Panc1 (cell line): ENCODE results near the gene MBNL2. TPM values are rescaled to one million over a fixed set of nuclear protein-coding genes. Genes with fewer than 3 reads are reported as not detected.

ENCODE experiments used
- ATAC-seq: fragments of 200-7000 bp; cut with Tn5 transposase; 2 replicates; pipeline ENCODE4 v1.9.1; 2020; ENCODE audit warnings: mild to moderate bottlenecking, moderate library complexity
- BruUV-seq: library from RNA; stranded (reverse); fragments of 400-500 nt; replicated peaks from 2 replicates; lab custom pipeline; 2021; lab: Mats Ljungman, UMichigan
- CTCF ChIA-PET: fragments of 300-600 bp; sonication (Branson Sonifier 250); formaldehyde crosslinking; loops from one replicate; lab custom pipeline; 2022; ENCODE audit warnings: antibody characterized with exemption; lab: Charles Lee
- POLR2A ChIA-PET: fragments of 300-600 bp; sonication (Branson Sonifier 250); formaldehyde crosslinking; loops from one replicate; lab custom pipeline; 2022; ENCODE audit warnings: antibody characterized with exemption; lab: Charles Lee
- DNase-seq: peaks from one replicate; pipeline ENCODE4 v3.0.0-alpha.2; 2010; ENCODE audit warnings: low read depth, low spot score
- H3K27ac ChIP-seq: 2 replicates; pipeline ENCODE4 v1.5.1; 2011; ENCODE audit warnings: mild to moderate bottlenecking, low read length, inconsistent platforms
- H3K27me3 ChIP-seq: fragments of 200-500 bp; sonication (Bioruptor generic); 2 replicates; pipeline ENCODE4 v1.6.0; 2014; ENCODE audit warnings: low read length, inconsistent platforms; ENCODE audit not compliant: control insufficient read depth, insufficient read depth
- H3K36me3 ChIP-seq: fragments of 200-500 bp; sonication (Bioruptor generic); 2 replicates; pipeline ENCODE4 v1.5.1; 2014; ENCODE audit warnings: inconsistent platforms, mild to moderate bottlenecking, low read length, moderate library complexity; ENCODE audit not compliant: control insufficient read depth, insufficient read depth
- H3K4me1 ChIP-seq: 2 replicates; pipeline ENCODE4 v1.5.1; 2011; ENCODE audit warnings: inconsistent platforms, mild to moderate bottlenecking, low read length, moderate library complexity; ENCODE audit not compliant: control insufficient read depth, insufficient read depth
- H3K4me3 ChIP-seq, 2 experiments: 2 replicates each; pipeline ENCODE4 v1.5.1; 2011 to 2012; ENCODE audit warnings: low read depth in 2 of 2, low read length in 2 of 2, mild to moderate bottlenecking in 2 of 2, inconsistent platforms in 1 of 2, moderate library complexity in 1 of 2
- H3K9me3 ChIP-seq: fragments of 200-500 bp; sonication (Bioruptor generic); 2 replicates; pipeline ENCODE4 v1.5.1; 2014; ENCODE audit warnings: low read depth, mild to moderate bottlenecking, inconsistent platforms, low read length, moderate library complexity; ENCODE audit not compliant: control insufficient read depth, insufficient read depth
- POLR2AphosphoS5 ChIP-seq: IDR thresholded peaks from 2 replicates; pipeline ENCODE4 v1.6.1; 2012; ENCODE audit warnings: mild to moderate bottlenecking, low read depth, low read length, moderate library complexity
- REST ChIP-seq, 2 experiments: IDR thresholded peaks; 2 replicates each; pipeline ENCODE4 v1.6.1; 2011 to 2012; ENCODE audit warnings: low read depth in 2 of 2, control low read depth in 1 of 2, low read length in 1 of 2, mild to moderate bottlenecking in 1 of 2, moderate library complexity in 1 of 2; ENCODE audit not compliant: insufficient read depth in 1 of 2
- SIN3A ChIP-seq: IDR thresholded peaks from 2 replicates; pipeline ENCODE4 v1.6.1; 2012; ENCODE audit warnings: low read depth, mild to moderate bottlenecking, low read length, moderate library complexity, borderline replicate concordance; ENCODE audit not compliant: insufficient read depth
- TCF7L2 ChIP-seq: IDR thresholded peaks from 2 replicates; pipeline ENCODE4 v1.6.1; 2011; ENCODE audit warnings: mild to moderate bottlenecking, low read depth, low read length, inconsistent platforms
- in situ Hi-C: cut with HindIII; loops from 2 replicates; pipeline ENCODE4 v1.10.0; 2016; ENCODE audit warnings: low sequenced_read_pairs, low pct_unique_long_range_greater_than_20kb
- intact Hi-C: fragments of 100-400 bp; cut with micrococcal nuclease; formaldehyde crosslinking; loops from one replicate; pipeline ENCODE4 v1.10.0; 2022; ENCODE audit not compliant: unreplicated experiment
- total RNA-seq: library from RNA; stranded (reverse); gene quantifications from one replicate; pipeline ENCODE4 v1.2.1, GENCODE V29; 2021; ENCODE audit not compliant: unreplicated experiment
- TF ChIP-seq, protein P1 (sequence below): fragments of 450-650 bp; IDR thresholded peaks from 2 replicates; pipeline ENCODE4 v1.5.1; 2017; ENCODE audit warnings: mild to moderate bottlenecking

The MBNL2 gene
- total RNA-seq, 1 experiment from 2014 or later, result 103 TPM

DNA sequence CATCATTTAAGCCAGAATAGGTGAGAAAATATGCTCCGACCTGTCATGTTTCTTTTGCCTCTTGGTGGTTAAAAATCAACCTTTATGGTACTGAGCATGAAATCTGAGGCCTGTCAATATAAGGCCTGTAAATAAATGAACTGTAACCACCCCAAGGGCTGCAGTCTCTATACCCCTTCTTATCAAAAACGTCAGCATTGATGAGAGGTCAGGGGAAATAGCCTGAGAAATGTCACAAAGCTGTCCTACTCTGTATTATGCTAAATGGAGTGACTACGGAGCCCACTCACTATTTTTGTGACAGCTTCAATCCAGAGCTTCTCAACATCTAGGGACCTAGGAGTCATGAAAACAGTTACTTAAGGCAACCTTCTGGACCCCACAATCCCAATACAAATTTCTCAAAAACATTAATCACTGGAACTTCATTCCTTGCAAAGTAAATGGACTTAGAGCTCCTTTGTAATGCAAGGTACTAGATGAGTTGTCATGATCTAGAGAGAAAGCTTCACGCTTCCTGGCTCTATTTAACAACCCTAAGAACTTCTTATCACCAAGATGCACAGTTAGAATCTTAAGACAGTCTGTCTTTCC, 209.1 kb downstream of the MBNL2 start:
- no peak for DNase-seq
- peaks cover 18% of the 10 kb centered on the region; the same call in 1 of the 2 replicates for H3K4me1 ChIP-seq
- in situ Hi-C loops, result no loop called here
- H3K4me3 ChIP-seq, result peak overlapping the region; percentile 6 to 92; a peak in 3 of 4 replicates
- H3K27ac ChIP-seq, result peak overlapping the region; percentile 92
- CTCF ChIA-PET, result no interaction called here
- TF ChIP-seq REST (IDR thresholded peaks at IDR 0.05; ENCODE audit: insufficient read depth in 1 of 2, low read depth in 2 of 2, low read length in 1 of 2) (no peak), TCF7L2 (no peak), SIN3A (no peak), POLR2AphosphoS5 (no peak)
- TF ChIP-seq, protein P1, sequence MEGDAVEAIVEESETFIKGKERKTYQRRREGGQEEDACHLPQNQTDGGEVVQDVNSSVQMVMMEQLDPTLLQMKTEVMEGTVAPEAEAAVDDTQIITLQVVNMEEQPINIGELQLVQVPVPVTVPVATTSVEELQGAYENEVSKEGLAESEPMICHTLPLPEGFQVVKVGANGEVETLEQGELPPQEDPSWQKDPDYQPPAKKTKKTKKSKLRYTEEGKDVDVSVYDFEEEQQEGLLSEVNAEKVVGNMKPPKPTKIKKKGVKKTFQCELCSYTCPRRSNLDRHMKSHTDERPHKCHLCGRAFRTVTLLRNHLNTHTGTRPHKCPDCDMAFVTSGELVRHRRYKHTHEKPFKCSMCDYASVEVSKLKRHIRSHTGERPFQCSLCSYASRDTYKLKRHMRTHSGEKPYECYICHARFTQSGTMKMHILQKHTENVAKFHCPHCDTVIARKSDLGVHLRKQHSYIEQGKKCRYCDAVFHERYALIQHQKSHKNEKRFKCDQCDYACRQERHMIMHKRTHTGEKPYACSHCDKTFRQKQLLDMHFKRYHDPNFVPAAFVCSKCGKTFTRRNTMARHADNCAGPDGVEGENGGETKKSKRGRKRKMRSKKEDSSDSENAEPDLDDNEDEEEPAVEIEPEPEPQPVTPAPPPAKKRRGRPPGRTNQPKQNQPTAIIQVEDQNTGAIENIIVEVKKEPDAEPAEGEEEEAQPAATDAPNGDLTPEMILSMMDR, result no peak
- H3K27me3 ChIP-seq, result no peaks in the 10 kb centered on the region
- no peak for ATAC-seq
- POLR2A ChIA-PET, result interaction anchor here (0.6 kb wide), 2 partner anchors 120 to 1670 kb away, joined by 3 to 4 read pairs; no protein-coding TSS in a partner anchor
- no peaks in the 10 kb centered on the region for H3K36me3 ChIP-seq
- no peaks in the 10 kb centered on the region for H3K9me3 ChIP-seq
- intact Hi-C loops, result no loop called here
- no TSS peak for BruUV-seq

DNA sequence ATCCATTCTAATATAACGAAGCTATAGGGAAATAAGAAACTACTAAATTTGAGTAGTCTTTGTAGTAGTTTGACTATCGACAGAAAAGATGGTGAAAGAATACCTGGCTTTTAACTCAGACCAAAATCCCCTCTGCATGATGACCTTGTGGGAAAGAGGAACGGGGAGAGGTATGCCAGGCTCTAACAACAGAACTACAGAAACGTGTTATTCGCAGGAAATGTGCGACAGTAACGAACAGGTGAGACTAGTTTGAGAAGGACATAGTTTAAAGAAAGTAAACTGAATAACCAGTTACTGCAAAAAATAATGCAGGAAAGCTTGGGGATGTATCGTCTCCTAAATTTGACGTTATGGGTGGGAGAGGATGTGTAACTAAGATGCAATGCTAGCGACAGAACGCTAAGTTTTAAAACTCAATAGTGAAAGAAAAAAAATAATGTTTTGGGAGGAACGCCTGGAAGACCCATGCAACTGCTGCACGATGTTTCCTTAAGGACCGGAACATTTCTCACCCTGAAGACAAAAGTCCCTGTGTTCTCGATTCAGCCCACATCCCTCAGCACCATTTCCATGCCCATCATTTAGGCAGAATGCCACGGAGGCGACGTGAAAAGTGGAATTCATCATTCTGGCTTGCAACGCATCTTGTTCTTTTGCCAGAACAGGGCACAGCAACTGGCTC, 210.2 kb downstream of the MBNL2 start:
- peaks cover 21% of the 10 kb centered on the region; the same call in 1 of the 2 replicates for H3K4me1 ChIP-seq
- BruUV-seq, result TSS peak; percentile 84
- in situ Hi-C loops, result no loop called here
- DNase-seq (peak; percentile 25), ATAC-seq (no peak; the same call in 1 of the 2 replicates)
- TF ChIP-seq SIN3A, result 0 out of 2 replicates have a peak, but pooled peaks have one; percentile 53
- no peak for TF ChIP-seq TCF7L2
- no peaks in the 10 kb centered on the region for H3K9me3 ChIP-seq
- intact Hi-C loops, result no loop called here
- H3K4me3 ChIP-seq, result peak overlapping the region; percentile 71 to 92
- ChIA-PET CTCF (no interaction called here), POLR2A (interaction anchor here (0.6 kb wide), 2 partner anchors 35 to 45 kb away, joined by 3 to 9 read pairs; no protein-coding TSS in a partner anchor)
- peak overlapping the region; percentile 92 for H3K27ac ChIP-seq
- no peaks in the 10 kb centered on the region for H3K27me3 ChIP-seq
- H3K36me3 ChIP-seq, result no peaks in the 10 kb centered on the region
